Esophagus (tissue), 2 donors: ENCODE measurements around the gene SYT13. TPM values are rescaled to one million over a fixed set of nuclear protein-coding genes. Genes with fewer than 3 reads are reported as not detected.

Experiments
- H3K27ac ChIP-seq, 2 donors: one replicate each; pipeline ENCODE4 v1.5.1; 2013; ENCODE audit warnings: low read depth in 2 of 2, mild to moderate bottlenecking in 2 of 2, inconsistent platforms in 1 of 2, low read length in 1 of 2, moderate library complexity in 1 of 2
- H3K27me3 ChIP-seq, 2 donors: one replicate each; pipeline ENCODE4 v1.6.1; 2013; ENCODE audit warnings: low read length in 2 of 2, control low read depth in 1 of 2, mild to moderate bottlenecking in 1 of 2; ENCODE audit not compliant: insufficient read depth in 2 of 2, control insufficient read depth in 1 of 2
- H3K36me3 ChIP-seq, 2 donors: one replicate each; pipeline ENCODE4 v1.6.1; 2013; ENCODE audit warnings: low read length in 1 of 2; ENCODE audit not compliant: control insufficient read depth in 2 of 2, insufficient read depth in 2 of 2
- H3K4me1 ChIP-seq, 2 donors: one replicate each; pipeline ENCODE4 v1.6.1; 2013; ENCODE audit warnings: low read length in 1 of 2; ENCODE audit not compliant: control insufficient read depth in 2 of 2, insufficient read depth in 2 of 2
- H3K4me3 ChIP-seq, 2 donors: one replicate each; pipeline ENCODE4 v1.5.1; 2013; ENCODE audit warnings: low read length in 2 of 2, mild to moderate bottlenecking in 2 of 2, low read depth in 1 of 2, moderate library complexity in 1 of 2
- H3K9me3 ChIP-seq, 2 donors: one replicate each; pipeline ENCODE4 v1.6.1; 2013; ENCODE audit warnings: mild to moderate bottlenecking in 2 of 2, low read depth in 1 of 2, low read length in 1 of 2, moderate library complexity in 1 of 2; ENCODE audit not compliant: control insufficient read depth in 2 of 2, insufficient read depth in 1 of 2
- WGBS, 2 donors: extraction: QIAGEN DNeasy Blood & Tissue Kit; methylation state at CpG; one replicate each; pipeline ENCODE4 v1.1.7; 2013; 5-methylcytosine and 5-hydroxymethylcytosine counted together
- polyA plus RNA-seq, 2 donors: library from polyadenylated mRNA; stranded (reverse); fragments of 200-250 nt; gene quantifications; one replicate each; pipeline ENCODE4 v1.2.3, GENCODE V29; 2013
- donor health status: healthy with polysubstance abuse.
- donor health status: Bipolar disorder and iron deficiency.

SYT13 gene
- polyA plus RNA-seq, 2 donors, result 0.02 TPM

- Histone ChIP-seq H3K4me3 (no peak overlapping the region), H3K9me3 (no peaks in the 10 kb centered on the region), H3K27me3 (no peaks in the 10 kb centered on the region), H3K4me1 (no peaks in the 10 kb centered on the region), H3K27ac (no peak overlapping the region), H3K36me3 (no peaks in the 10 kb centered on the region)
- 82% methylated on average over 12 of the region's 12 CpGs for WGBS, 2 donors
Observed at GRCh38 chr11:45243967-45244366, 42.2 kb downstream of the SYT13 start.

GRCh38 chr11:45239733-45240132 lies 46.4 kb downstream of the SYT13 start:
- Histone ChIP-seq H3K4me1 (no peaks in the 10 kb centered on the region), H3K36me3 (no peaks in the 10 kb centered on the region), H3K4me3 (no peak overlapping the region), H3K27me3 (no peaks in the 10 kb centered on the region), H3K27ac (no peak overlapping the region), H3K9me3 (no peaks in the 10 kb centered on the region)
- WGBS, 2 donors, result 93 to 97% methylated on average over 1 of the region's 1 CpG

GRCh38 chr11:45238724-45239123 lies 47.4 kb downstream of the SYT13 start:
- Histone ChIP-seq H3K4me1 (no peaks in the 10 kb centered on the region), H3K4me3 (no peak overlapping the region), H3K27ac (no peak overlapping the region), H3K9me3 (no peaks in the 10 kb centered on the region), H3K27me3 (no peaks in the 10 kb centered on the region), H3K36me3 (no peaks in the 10 kb centered on the region)
- WGBS, 2 donors, result 68% methylated on average over 3 of the region's 3 CpGs

GRCh38 chr11:45237711-45238315 lies 48.3 kb downstream of the SYT13 start:
- WGBS, 2 donors, result 35 to 47% methylated on average over 4 of the region's 4 CpGs
- H3K27ac ChIP-seq, result no peak overlapping the region
- H3K4me3 ChIP-seq, result no peak overlapping the region
- no peaks in the 10 kb centered on the region for H3K27me3 ChIP-seq
- no peaks in the 10 kb centered on the region for H3K4me1 ChIP-seq
- no peaks in the 10 kb centered on the region for H3K36me3 ChIP-seq
- H3K9me3 ChIP-seq, result no peaks in the 10 kb centered on the region

GRCh38 chr11:45234306-45235006 lies 51.7 kb downstream of the SYT13 start:
- Histone ChIP-seq H3K27me3 (no peaks in the 10 kb centered on the region), H3K4me3 (no peak overlapping the region), H3K27ac (no peak overlapping the region), H3K9me3 (no peaks in the 10 kb centered on the region), H3K4me1 (no peaks in the 10 kb centered on the region), H3K36me3 (no peaks in the 10 kb centered on the region)
- 91% methylated on average over 15 of the region's 15 CpGs for WGBS, 2 donors

- no peaks in the 10 kb centered on the region for H3K36me3 ChIP-seq
- H3K9me3 ChIP-seq, result no peaks in the 10 kb centered on the region
- no peaks in the 10 kb centered on the region for H3K27me3 ChIP-seq
- H3K27ac ChIP-seq, result no peak overlapping the region
- WGBS, 2 donors, result 71 to 77% methylated on average over 14 of the region's 14 CpGs
- no peaks in the 10 kb centered on the region for H3K4me1 ChIP-seq
- H3K4me3 ChIP-seq, result no peak overlapping the region
Observed at GRCh38 chr11:45233804-45234170, 52.4 kb downstream of the SYT13 start.

GRCh38 chr11:45233121-45233803 lies 52.9 kb downstream of the SYT13 start:
- H3K27ac ChIP-seq, result no peak overlapping the region
- WGBS, 2 donors, result 57 to 67% methylated on average over 17 of the region's 17 CpGs
- H3K4me1 ChIP-seq, result no peaks in the 10 kb centered on the region
- H3K4me3 ChIP-seq, result no peak overlapping the region
- no peaks in the 10 kb centered on the region for H3K27me3 ChIP-seq
- no peaks in the 10 kb centered on the region for H3K9me3 ChIP-seq
- no peaks in the 10 kb centered on the region for H3K36me3 ChIP-seq

GRCh38 chr11:45232341-45233080 lies 53.6 kb downstream of the SYT13 start:
- H3K9me3 ChIP-seq, result no peaks in the 10 kb centered on the region
- 82 to 86% methylated on average over 5 of the region's 5 CpGs for WGBS, 2 donors

GRCh38 chr11:45229401-45230020 lies 56.6 kb downstream of the SYT13 start:
- Histone ChIP-seq H3K9me3 (no peaks in the 10 kb centered on the region), H3K27ac (no peak overlapping the region), H3K4me1 (no peaks in the 10 kb centered on the region), H3K36me3 (peaks cover 0 to 17% of the 10 kb centered on the region in 2 donors), H3K27me3 (no peaks in the 10 kb centered on the region), H3K4me3 (no peak overlapping the region)
- 87 to 88% methylated on average over 5 of the region's 5 CpGs for WGBS, 2 donors

More at GRCh38 chr11:45232341-45233080, 53.6 kb downstream of the SYT13 start:
- no peak overlapping the region for H3K27ac ChIP-seq
- H3K4me3 ChIP-seq, result no peak overlapping the region
- peaks cover 0 to 3% of the 10 kb centered on the region in 2 donors for H3K36me3 ChIP-seq
- H3K27me3 ChIP-seq, result no peaks in the 10 kb centered on the region
- H3K4me1 ChIP-seq, result no peaks in the 10 kb centered on the region
